Sigmoid colon (tissue), 7 donors: ENCODE results near the gene PLA2R1. TPM values are rescaled to one million over a fixed set of nuclear protein-coding genes. Genes with fewer than 3 reads are reported as not detected.
"Not testable (repeated sequence)": the region's sequence is repeated elsewhere in the genome, so short reads cannot be mapped to it uniquely, and the experiment has no call there.

Source experiments
- DNase-seq: peaks from one replicate; pipeline ENCODE4 v3.0.0-alpha.2; 2019
- H3K27ac ChIP-seq, 4 donors: fragments of 200-600 bp; sonication (generic); one replicate each; pipeline ENCODE4 v1.5.1; 2016 to 2019; ENCODE audit warnings: mild to moderate bottlenecking in 1 of 4
- H3K27me3 ChIP-seq, 3 donors: fragments of 200-600 bp; sonication (generic); one replicate each; pipeline ENCODE4 v1.5.1; 2019; ENCODE audit warnings: mild to moderate bottlenecking in 1 of 3
- H3K36me3 ChIP-seq, 4 donors: fragments of 200-600 bp; sonication (generic); one replicate each; pipeline ENCODE4 v1.5.1; 2016 to 2019
- H3K4me1 ChIP-seq, 4 donors: fragments of 200-600 bp; sonication (generic); one replicate each; pipeline ENCODE4 v1.5.1; 2017 to 2019
- H3K4me3 ChIP-seq, 4 donors: fragments of 200-600 bp; sonication (generic); one replicate each; pipeline ENCODE4 v1.5.1; 2017 to 2019; ENCODE audit warnings: mild to moderate bottlenecking in 2 of 4, moderate library complexity in 1 of 4
- H3K9me3 ChIP-seq, 4 donors: fragments of 200-600 bp in 3 of 4; sonication (generic) in 3 of 4; one replicate each; pipeline versions ENCODE4 v1.5.1 to v1.6.1; 2013 to 2019
- EP300 ChIP-seq, 4 donors: sonication (generic); formaldehyde crosslinking; IDR thresholded peaks; one replicate each; pipeline ENCODE4 v1.6.1; 2017; ENCODE audit warnings: antibody characterized with exemption in 4 of 4
- POLR2A ChIP-seq, 2 donors: fragments of 450-650 bp; IDR thresholded peaks; one replicate each; pipeline ENCODE4 v1.6.1; 2016; ENCODE audit warnings: antibody characterized with exemption in 2 of 2, mild to moderate bottlenecking in 2 of 2, moderate library complexity in 2 of 2
- POLR2AphosphoS5 ChIP-seq, 4 donors: sonication (generic); formaldehyde crosslinking; IDR thresholded peaks; one replicate each; pipeline ENCODE4 v1.6.1; 2017; ENCODE audit warnings: antibody characterized with exemption in 4 of 4
- WGBS, 2 donors: extraction: QIAGEN DNeasy Blood & Tissue Kit; methylation state at CpG; one replicate each; pipeline ENCODE4 v1.1.7; 2013; 5-methylcytosine and 5-hydroxymethylcytosine counted together
- intact Hi-C: fragments of 100-400 bp; cut with DNase I; formaldehyde crosslinking; loops from one replicate; pipeline ENCODE4 v1.15.1; 2023
- polyA plus RNA-seq, 3 donors: library from polyadenylated mRNA; stranded (reverse); fragments of 200-250 nt; gene quantifications; one replicate each; pipeline ENCODE4 v1.2.3, GENCODE V29; 2013
- total RNA-seq, 4 donors: library from RNA; depleted of rRNA; stranded (reverse); fragments of >200 nt; gene quantifications; one replicate each; pipeline ENCODE4 v1.1.0, GENCODE V29; 2016
- TF ChIP-seq, protein P1 (sequence below), 4 experiments: fragments of 450-650 bp in 3 of 4; fragments of 200-600 bp in 1 of 4; IDR thresholded peaks; one replicate each; pipeline ENCODE4 v1.5.1; 2016 to 2019; ENCODE audit warnings: antibody characterized with exemption in 4 of 4, mild to moderate bottlenecking in 3 of 4, moderate library complexity in 2 of 4
- donor health status: healthy with polysubstance abuse.
- donor health status: Bipolar disorder and iron deficiency.
- donor health status: healthy.

The PLA2R1 gene
- total and polyA plus RNA-seq, 7 donors, result 0.23 to 19.7 (median 3.9) TPM

DNA sequence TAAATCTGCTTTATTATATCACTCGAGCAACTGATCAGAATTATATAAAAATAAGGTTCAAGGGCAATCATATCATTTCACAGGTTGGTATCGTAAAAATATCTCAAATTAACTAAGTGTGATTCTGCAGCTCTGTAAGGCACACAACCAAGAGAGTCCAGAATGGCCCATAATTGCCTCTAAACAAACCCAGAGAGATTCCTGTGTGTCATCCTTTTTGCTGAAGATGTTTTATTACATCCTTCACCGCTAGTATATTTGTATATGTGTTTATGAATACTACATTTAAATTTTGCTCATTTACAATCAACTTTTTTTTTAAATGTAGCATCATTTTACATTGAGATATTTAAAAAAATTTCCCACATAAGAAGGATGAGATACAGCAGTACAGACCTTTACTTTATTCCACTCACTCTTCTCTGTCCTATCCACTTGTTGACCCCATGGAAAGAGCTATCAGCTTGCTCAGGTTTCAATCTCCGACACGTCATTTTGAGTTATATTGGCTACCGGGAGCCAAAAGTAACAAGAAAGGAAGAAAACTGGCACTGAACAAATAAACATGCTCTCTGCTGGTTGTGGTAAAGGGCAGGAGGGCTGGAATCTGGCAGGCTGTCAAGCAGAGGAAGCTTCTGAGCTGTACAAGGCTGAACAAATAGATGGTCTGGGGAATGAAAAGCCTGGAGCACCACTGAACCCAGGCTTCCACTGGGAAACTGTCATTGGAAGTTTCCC lies 23.1 kb downstream of the PLA2R1 start:
- no peaks in the 10 kb centered on the region for H3K36me3 ChIP-seq
- H3K4me1 ChIP-seq, result peaks cover 0 to 20% (median 17%) of the 10 kb centered on the region in 4 donors
- TF ChIP-seq EP300 (IDR thresholded peaks at IDR 0.05) (no peak), POLR2AphosphoS5 (IDR thresholded peaks at IDR 0.05) (no peak), POLR2A (IDR thresholded peaks at IDR 0.05) (no peak)
- TF ChIP-seq, protein P1, sequence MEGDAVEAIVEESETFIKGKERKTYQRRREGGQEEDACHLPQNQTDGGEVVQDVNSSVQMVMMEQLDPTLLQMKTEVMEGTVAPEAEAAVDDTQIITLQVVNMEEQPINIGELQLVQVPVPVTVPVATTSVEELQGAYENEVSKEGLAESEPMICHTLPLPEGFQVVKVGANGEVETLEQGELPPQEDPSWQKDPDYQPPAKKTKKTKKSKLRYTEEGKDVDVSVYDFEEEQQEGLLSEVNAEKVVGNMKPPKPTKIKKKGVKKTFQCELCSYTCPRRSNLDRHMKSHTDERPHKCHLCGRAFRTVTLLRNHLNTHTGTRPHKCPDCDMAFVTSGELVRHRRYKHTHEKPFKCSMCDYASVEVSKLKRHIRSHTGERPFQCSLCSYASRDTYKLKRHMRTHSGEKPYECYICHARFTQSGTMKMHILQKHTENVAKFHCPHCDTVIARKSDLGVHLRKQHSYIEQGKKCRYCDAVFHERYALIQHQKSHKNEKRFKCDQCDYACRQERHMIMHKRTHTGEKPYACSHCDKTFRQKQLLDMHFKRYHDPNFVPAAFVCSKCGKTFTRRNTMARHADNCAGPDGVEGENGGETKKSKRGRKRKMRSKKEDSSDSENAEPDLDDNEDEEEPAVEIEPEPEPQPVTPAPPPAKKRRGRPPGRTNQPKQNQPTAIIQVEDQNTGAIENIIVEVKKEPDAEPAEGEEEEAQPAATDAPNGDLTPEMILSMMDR (IDR thresholded peaks at IDR 0.05), result no peak
- no peaks in the 10 kb centered on the region for H3K9me3 ChIP-seq
- no peak overlapping the region for H3K27ac ChIP-seq
- no peak overlapping the region for H3K4me3 ChIP-seq
- intact Hi-C loops, result no loop called here
- no peak for DNase-seq
- WGBS, 2 donors, result 76 to 77% methylated on average over 6 of the region's 6 CpGs
- no peaks in the 10 kb centered on the region for H3K27me3 ChIP-seq

DNA sequence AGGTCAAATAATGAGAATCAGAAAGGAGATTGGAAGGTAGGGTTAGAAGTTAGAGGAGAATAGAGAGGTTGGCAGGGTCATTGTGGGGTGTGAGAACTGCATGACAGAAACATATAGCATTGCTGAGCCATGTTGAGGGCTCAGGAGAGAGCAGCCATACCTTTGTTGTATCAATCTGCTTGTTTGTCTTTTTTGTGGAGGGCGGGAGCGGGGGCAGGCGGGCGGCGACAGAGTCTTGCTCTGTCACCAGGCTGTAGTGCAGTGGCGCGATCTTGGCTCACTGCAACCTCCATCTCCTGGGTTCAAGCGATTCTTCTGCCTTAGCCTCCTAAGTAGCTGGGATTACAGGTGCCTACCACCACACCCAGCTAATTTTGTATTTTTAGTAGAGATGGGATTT lies 23.8 kb downstream of the PLA2R1 start:
- H3K27ac ChIP-seq, H3K4me3 ChIP-seq, H3K9me3 ChIP-seq, DNase-seq, H3K36me3 ChIP-seq, intact Hi-C loops, H3K27me3 ChIP-seq: not testable (repeated sequence)
- peaks cover 0 to 20% (median 17%) of the 10 kb centered on the region in 4 donors for H3K4me1 ChIP-seq
- WGBS, 2 donors, result 98 to 99% methylated on average over 8 of the region's 8 CpGs

DNA sequence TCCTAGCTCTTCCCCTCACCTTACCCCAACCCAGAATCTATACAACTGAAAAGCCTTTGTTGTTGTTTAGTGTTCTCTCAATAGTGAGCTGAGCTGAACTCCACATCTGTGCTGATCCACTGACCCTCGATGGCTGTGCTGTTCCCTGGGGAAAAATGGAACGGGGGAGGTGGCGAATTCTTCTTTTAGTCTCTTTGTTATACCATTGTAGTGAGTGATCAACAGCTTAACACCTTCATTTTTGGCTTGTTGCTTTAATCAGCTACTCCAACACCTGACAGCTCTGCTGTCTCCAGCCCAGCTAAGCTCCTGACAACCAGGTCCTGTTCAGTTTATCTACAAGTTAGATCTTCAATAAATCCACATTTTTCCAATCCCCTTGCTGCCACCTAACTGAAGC lies 25.7 kb downstream of the PLA2R1 start:
- Histone ChIP-seq H3K36me3 (peaks cover 0 to 5% (median 0%) of the 10 kb centered on the region in 4 donors), H3K27me3 (no peaks in the 10 kb centered on the region), H3K9me3 (no peaks in the 10 kb centered on the region), H3K4me3 (no peak overlapping the region), H3K27ac (no peak overlapping the region), H3K4me1 (peaks cover 0 to 20% (median 17%) of the 10 kb centered on the region in 4 donors)
- DNase-seq, result no peak
- no peak for TF ChIP-seq EP300 (IDR thresholded peaks at IDR 0.05)
- TF ChIP-seq, protein P1 (IDR thresholded peaks at IDR 0.05), result no peak
- TF ChIP-seq POLR2AphosphoS5 (IDR thresholded peaks at IDR 0.05), result no peak
- TF ChIP-seq POLR2A (IDR thresholded peaks at IDR 0.05), result no peak
- 75 to 77% methylated on average over 3 of the region's 3 CpGs for WGBS, 2 donors
- intact Hi-C loops, result no loop called here

DNA sequence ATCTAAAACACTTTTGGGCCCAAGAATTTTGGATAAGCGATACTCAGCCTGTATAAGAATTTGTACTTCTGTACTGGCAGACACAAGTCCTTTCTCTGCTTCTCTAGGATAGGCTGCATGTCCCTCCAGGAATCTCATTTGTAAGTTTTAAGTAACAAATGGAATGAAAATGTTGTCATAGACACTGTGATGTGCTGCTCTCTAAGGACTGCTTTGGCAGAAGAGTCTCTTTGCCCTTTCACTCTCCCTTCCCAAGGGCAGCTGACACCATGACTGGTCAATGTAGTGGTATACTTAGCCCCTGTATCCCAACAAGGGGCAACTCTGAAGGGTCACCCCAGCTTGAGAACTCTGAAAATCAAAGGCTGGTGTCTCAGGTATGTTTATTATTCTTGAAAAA lies 27.3 kb downstream of the PLA2R1 start:
- WGBS, 2 donors, result 93% methylated on average over 1 of the region's 1 CpG
- H3K27me3 ChIP-seq, result no peaks in the 10 kb centered on the region
- no peak overlapping the region for H3K4me3 ChIP-seq
- TF ChIP-seq POLR2AphosphoS5 (IDR thresholded peaks at IDR 0.05), result no peak
- TF ChIP-seq EP300 (IDR thresholded peaks at IDR 0.05), result no peak
- intact Hi-C loops, result no loop called here
- peaks cover 0 to 12% (median 8%) of the 10 kb centered on the region in 4 donors for H3K4me1 ChIP-seq
- H3K36me3 ChIP-seq, result peaks cover 0 to 5% (median 0%) of the 10 kb centered on the region in 4 donors
- no peak overlapping the region for H3K27ac ChIP-seq
- DNase-seq, result no peak
- no peaks in the 10 kb centered on the region for H3K9me3 ChIP-seq

DNA sequence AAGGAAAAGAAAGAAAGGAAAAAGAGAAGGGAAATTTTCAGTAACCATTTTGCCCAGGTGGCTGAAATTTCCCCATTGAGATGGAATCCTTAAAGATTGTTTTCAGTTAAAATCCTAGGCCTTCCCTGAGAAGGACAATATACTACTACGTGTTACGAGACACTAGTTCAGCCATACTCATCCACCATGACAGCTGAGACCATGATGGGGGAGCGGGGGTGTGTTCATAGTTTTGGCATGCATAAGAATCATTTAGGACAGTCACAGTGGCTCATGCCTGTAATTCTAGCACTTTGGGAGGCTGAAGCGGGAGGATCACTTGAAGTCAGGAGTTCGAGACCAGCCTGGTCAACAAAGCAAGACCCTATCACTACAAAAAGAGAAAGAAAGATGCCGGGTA lies 28.0 kb downstream of the PLA2R1 start:
- WGBS, 2 donors, result 88 to 91% methylated on average over 6 of the region's 6 CpGs
- intact Hi-C loops, result no loop called here
- H3K27ac ChIP-seq, result no peak overlapping the region

More for the DNA sequence above, 28.0 kb downstream of the PLA2R1 start:
- Histone ChIP-seq H3K27me3 (no peaks in the 10 kb centered on the region), H3K9me3 (no peaks in the 10 kb centered on the region), H3K4me1 (peaks cover 0 to 5% (median 2%) of the 10 kb centered on the region in 4 donors), H3K36me3 (peaks cover 0 to 5% (median 0%) of the 10 kb centered on the region in 4 donors), H3K4me3 (no peak overlapping the region)
- no peak for TF ChIP-seq POLR2AphosphoS5 (IDR thresholded peaks at IDR 0.05)
- TF ChIP-seq, protein P1 (IDR thresholded peaks at IDR 0.05), result no peak
- TF ChIP-seq EP300 (IDR thresholded peaks at IDR 0.05), result no peak
- TF ChIP-seq POLR2A (IDR thresholded peaks at IDR 0.05), result no peak
- no peak for DNase-seq
